Upper lobe of left lung (tissue), 6 donors: ENCODE results near the gene LTBP2. TPM values are rescaled to one million over a fixed set of nuclear protein-coding genes. Genes with fewer than 3 reads are reported as not detected.
A peak's percentile ranks its signal among the peaks of the same experiment; 100 is the strongest.

ENCODE experiments used
- ATAC-seq, 2 donors: fragments of 200-7000 bp; cut with Tn5 transposase; one replicate each; pipeline ENCODE4 v1.9.1; 2022; ENCODE audit warnings: mild to moderate bottlenecking in 2 of 2, moderate library complexity in 2 of 2; ENCODE audit not compliant: low FRiP score in 2 of 2
- DNase-seq, 2 donors: peaks; one replicate each; pipeline ENCODE4 v3.0.0-alpha.2; 2019 to 2020
- H3K27ac ChIP-seq, 4 donors: fragments of 200-600 bp; sonication (generic); one replicate each; pipeline ENCODE4 v1.5.1; 2016 to 2019
- H3K27me3 ChIP-seq, 4 donors: fragments of 200-600 bp; sonication (generic); one replicate each; pipeline ENCODE4 v1.5.1; 2017 to 2019
- H3K36me3 ChIP-seq, 4 donors: fragments of 200-600 bp; sonication (generic); one replicate each; pipeline ENCODE4 v1.5.1; 2016 to 2019
- H3K4me1 ChIP-seq, 4 donors: fragments of 200-600 bp; sonication (generic); one replicate each; pipeline ENCODE4 v1.5.1; 2018 to 2019
- H3K4me3 ChIP-seq, 4 donors: fragments of 200-600 bp; sonication (generic); one replicate each; pipeline ENCODE4 v1.5.1; 2017 to 2019; ENCODE audit warnings: mild to moderate bottlenecking in 2 of 4, moderate library complexity in 1 of 4
- H3K9me3 ChIP-seq, 4 donors: fragments of 200-600 bp; sonication (generic); one replicate each; pipeline ENCODE4 v1.5.1; 2018 to 2019
- CTCF ChIP-seq, 6 experiments: fragments of 450-650 bp in 4 of 6; fragments of 200-600 bp in 2 of 6; sonication (generic) in 2 of 6; IDR thresholded peaks; one replicate each; pipeline ENCODE4 v1.5.1; 2016 to 2019; ENCODE audit warnings: antibody characterized with exemption in 6 of 6
- EP300 ChIP-seq, 4 donors: sonication (generic); formaldehyde crosslinking; IDR thresholded peaks; one replicate each; pipeline ENCODE4 v1.5.1; 2017; ENCODE audit warnings: antibody characterized with exemption in 4 of 4, control low read depth in 2 of 4
- POLR2A ChIP-seq, 4 donors: fragments of 450-650 bp; IDR thresholded peaks; one replicate each; pipeline ENCODE4 v1.5.1; 2016 to 2017; ENCODE audit warnings: antibody characterized with exemption in 4 of 4, mild to moderate bottlenecking in 2 of 4
- POLR2AphosphoS5 ChIP-seq, 2 donors: sonication (generic); formaldehyde crosslinking; IDR thresholded peaks; one replicate each; pipeline ENCODE4 v1.5.1; 2017; ENCODE audit warnings: antibody characterized with exemption in 2 of 2
- WGBS, 2 donors: methylation state at CpG; one replicate each; pipeline ENCODE4 v1.1.5; 2017 to 2018; 5-methylcytosine and 5-hydroxymethylcytosine counted together
- total RNA-seq, 6 donors: library from RNA; depleted of rRNA in 4 of 6; stranded (reverse); fragments of >200 nt in 4 of 6; gene quantifications; one replicate each; pipeline versions ENCODE4 v1.1.0 to v1.2.1, GENCODE V29; 2016 to 2021
- donor health status: DM: no; HTN: no; CAD: no; lungs with moderate emphysema.
- donor health status: DM: no; HTN: yes; CAD: no; lungs with severe emphysema.

The LTBP2 gene
- total RNA-seq, 6 donors from 2014 or later: 19.7 to 136 (median 77.6) TPM

- no peaks in the 10 kb centered on the region for H3K4me1 ChIP-seq
- H3K9me3 ChIP-seq: no peaks in the 10 kb centered on the region
- H3K27me3 ChIP-seq: no peaks in the 10 kb centered on the region
- no peaks in the 10 kb centered on the region for H3K36me3 ChIP-seq
- no peak for TF ChIP-seq EP300 (IDR thresholded peaks at IDR 0.05)
- TF ChIP-seq POLR2A (IDR thresholded peaks at IDR 0.05): no peak
- TF ChIP-seq POLR2AphosphoS5 (IDR thresholded peaks at IDR 0.05): no peak
- no peak for TF ChIP-seq CTCF (IDR thresholded peaks at IDR 0.05)
- H3K27ac ChIP-seq: no peak overlapping the region
- H3K4me3 ChIP-seq: no peak overlapping the region
- DNase-seq (no peak), ATAC-seq (peak in 1 of 2 donors; percentile 62)
- WGBS, 2 donors: 82 to 90% methylated on average over 1 of the region's 1 CpG
Observed at GRCh38 chr14:74638966-74639365, 26.9 kb upstream of the LTBP2 start.

- H3K27me3 ChIP-seq: no peaks in the 10 kb centered on the region
- no peaks in the 10 kb centered on the region for H3K9me3 ChIP-seq
- H3K36me3 ChIP-seq: no peaks in the 10 kb centered on the region
- no peak overlapping the region for H3K27ac ChIP-seq
- H3K4me1 ChIP-seq: no peaks in the 10 kb centered on the region
- TF ChIP-seq CTCF (IDR thresholded peaks at IDR 0.05) (no peak), EP300 (IDR thresholded peaks at IDR 0.05) (no peak), POLR2A (IDR thresholded peaks at IDR 0.05) (no peak), POLR2AphosphoS5 (IDR thresholded peaks at IDR 0.05) (no peak)
- WGBS, 2 donors: 41 to 64% methylated on average over 6 to 7 of the region's 7 CpGs
- DNase-seq (no peak), ATAC-seq (no peak)
- H3K4me3 ChIP-seq: no peak overlapping the region
Observed at GRCh38 chr14:74638066-74638465, 26.0 kb upstream of the LTBP2 start.

- WGBS, 2 donors: 54 to 75% methylated on average over 2 to 3 of the region's 3 CpGs
- no peaks in the 10 kb centered on the region for H3K27me3 ChIP-seq
- H3K4me1 ChIP-seq: no peaks in the 10 kb centered on the region
Observed at GRCh38 chr14:74637178-74637550, 25.1 kb upstream of the LTBP2 start.

GRCh38 chr14:74636424-74637177, 24.6 kb upstream of the LTBP2 start:
- no peaks in the 10 kb centered on the region for H3K36me3 ChIP-seq
- 72 to 77% methylated on average over 9 to 10 of the region's 10 CpGs for WGBS, 2 donors
- no peaks in the 10 kb centered on the region for H3K4me1 ChIP-seq
- H3K9me3 ChIP-seq: no peaks in the 10 kb centered on the region
- H3K4me3 ChIP-seq: no peak overlapping the region
- ATAC-seq (no peak), DNase-seq (no peak)
- H3K27me3 ChIP-seq: no peaks in the 10 kb centered on the region
- no peak overlapping the region for H3K27ac ChIP-seq
- TF ChIP-seq EP300 (IDR thresholded peaks at IDR 0.05) (no peak), POLR2A (IDR thresholded peaks at IDR 0.05) (no peak), POLR2AphosphoS5 (IDR thresholded peaks at IDR 0.05) (no peak), CTCF (IDR thresholded peaks at IDR 0.05) (no peak)

More at GRCh38 chr14:74637178-74637550, 25.1 kb upstream of the LTBP2 start:
- Histone ChIP-seq H3K9me3 (no peaks in the 10 kb centered on the region), H3K4me3 (no peak overlapping the region), H3K36me3 (no peaks in the 10 kb centered on the region), H3K27ac (no peak overlapping the region)
- ATAC-seq (no peak), DNase-seq (no peak)
- no peak for TF ChIP-seq POLR2AphosphoS5 (IDR thresholded peaks at IDR 0.05)
- TF ChIP-seq POLR2A (IDR thresholded peaks at IDR 0.05): no peak
- no peak for TF ChIP-seq CTCF (IDR thresholded peaks at IDR 0.05)
- no peak for TF ChIP-seq EP300 (IDR thresholded peaks at IDR 0.05)

- 88 to 91% methylated on average over 3 of the region's 3 CpGs for WGBS, 2 donors
- Histone ChIP-seq H3K36me3 (no peaks in the 10 kb centered on the region), H3K4me3 (no peak overlapping the region), H3K4me1 (no peaks in the 10 kb centered on the region), H3K9me3 (no peaks in the 10 kb centered on the region), H3K27me3 (no peaks in the 10 kb centered on the region), H3K27ac (no peak overlapping the region)
- TF ChIP-seq POLR2AphosphoS5 (IDR thresholded peaks at IDR 0.05): no peak
- no peak for TF ChIP-seq POLR2A (IDR thresholded peaks at IDR 0.05)
- no peak for TF ChIP-seq CTCF (IDR thresholded peaks at IDR 0.05)
- TF ChIP-seq EP300 (IDR thresholded peaks at IDR 0.05): no peak
- DNase-seq (no peak), ATAC-seq (no peak)
Observed at GRCh38 chr14:74635847-74636246, 23.8 kb upstream of the LTBP2 start.
